ENCODE measurements around the gene CCDC200. TPM values are rescaled to one million over a fixed set of nuclear protein-coding genes. Genes with fewer than 3 reads are reported as not detected.

The CCDC200 gene
- total RNA-seq, 1 donor from 2014 or later: not detected

- intact Hi-C loops (cut with DNase I): no loop called here
- Histone ChIP-seq H3K27ac (no peak overlapping the region), H3K36me3 (peaks cover 22% of the 10 kb centered on the region), H3K27me3 (no peaks in the 10 kb centered on the region), H3K9me3 (no peaks in the 10 kb centered on the region), H3K4me1 (no peaks in the 10 kb centered on the region), H3K4me3 (no peak overlapping the region)
- DNase-seq: peak; percentile 25
- TF ChIP-seq CTCF (IDR thresholded peaks at IDR 0.05): no peak
- no peak for ATAC-seq
Measured at GRCh38 chr17:43217614-43218087, 10.8 kb downstream of the CCDC200 start.

- H3K27me3 ChIP-seq: no peaks in the 10 kb centered on the region
- peaks cover 5% of the 10 kb centered on the region for H3K4me1 ChIP-seq
- intact Hi-C loops (cut with DNase I): no loop called here
- DNase-seq (peak; percentile 18), ATAC-seq (no peak)
- H3K27ac ChIP-seq: no peak overlapping the region
- peaks cover 22% of the 10 kb centered on the region for H3K36me3 ChIP-seq
- H3K9me3 ChIP-seq: no peaks in the 10 kb centered on the region
- TF ChIP-seq CTCF (IDR thresholded peaks at IDR 0.05): no peak
- H3K4me3 ChIP-seq: no peak overlapping the region
Measured at GRCh38 chr17:43216762-43217613, 11.4 kb downstream of the CCDC200 start.

GRCh38 chr17:43216369-43216761, 12.1 kb downstream of the CCDC200 start:
- no peak for ATAC-seq
- Histone ChIP-seq H3K4me1 (peaks cover 5% of the 10 kb centered on the region), H3K9me3 (no peaks in the 10 kb centered on the region), H3K27ac (no peak overlapping the region), H3K4me3 (no peak overlapping the region), H3K27me3 (no peaks in the 10 kb centered on the region), H3K36me3 (peaks cover 22% of the 10 kb centered on the region)
- no peak for TF ChIP-seq CTCF (IDR thresholded peaks at IDR 0.05)
- peak; percentile 37 for DNase-seq
- intact Hi-C loops (cut with DNase I): no loop called here

- Histone ChIP-seq H3K36me3 (peaks cover 25% of the 10 kb centered on the region), H3K27me3 (no peaks in the 10 kb centered on the region), H3K27ac (no peak overlapping the region), H3K9me3 (no peaks in the 10 kb centered on the region), H3K4me1 (peaks cover 11% of the 10 kb centered on the region), H3K4me3 (no peak overlapping the region)
- ATAC-seq (no peak), DNase-seq (no peak)
- no peak for TF ChIP-seq CTCF (IDR thresholded peaks at IDR 0.05)
- intact Hi-C loops (cut with DNase I): no loop called here
Measured at GRCh38 chr17:43215341-43215740, 13.1 kb downstream of the CCDC200 start.

GRCh38 chr17:43213545-43213944, 14.9 kb downstream of the CCDC200 start:
- TF ChIP-seq CTCF (IDR thresholded peaks at IDR 0.05): no peak

More at GRCh38 chr17:43213545-43213944, 14.9 kb downstream of the CCDC200 start:
- peaks cover 42% of the 10 kb centered on the region for H3K36me3 ChIP-seq
- H3K9me3 ChIP-seq: no peaks in the 10 kb centered on the region
- no peaks in the 10 kb centered on the region for H3K27me3 ChIP-seq
- peaks cover 11% of the 10 kb centered on the region for H3K4me1 ChIP-seq
- H3K4me3 ChIP-seq: no peak overlapping the region
- ATAC-seq (no peak), DNase-seq (no peak)
- intact Hi-C loops (cut with DNase I): no loop called here
- no peak overlapping the region for H3K27ac ChIP-seq

Data from upper lobe of right lung (tissue), 1 donor.